Neural cell (in vitro differentiated cells): Measurements from ENCODE around the gene SEL1L3. TPM values are rescaled to one million over a fixed set of nuclear protein-coding genes. Genes with fewer than 3 reads are reported as not detected.

Experiments
- H2AFZ ChIP-seq: fragments of 200-600, 300-800 bp; sonication (generic), shearing (Covaris generic); 2 replicates; pipeline ENCODE4 v1.6.0; 2014; ENCODE audit warnings: low read depth, mild to moderate bottlenecking, antibody characterized with exemption, low read length, moderate library complexity
- H3F3A ChIP-seq: fragments of 200-600 bp; shearing (Covaris generic); 2 replicates; pipeline ENCODE4 v1.6.1; 2016; ENCODE audit warnings: mild to moderate bottlenecking, moderate library complexity, mixed read lengths, antibody characterized with exemption, low read length; ENCODE audit not compliant: insufficient read depth, poor library complexity, severe bottlenecking
- H3K27ac ChIP-seq: fragments of 200-600, 300-800 bp; sonication (generic), shearing (Covaris generic); 2 replicates; pipeline ENCODE4 v1.5.1; 2014; ENCODE audit warnings: mild to moderate bottlenecking, low read length, moderate library complexity
- H3K27me3 ChIP-seq: fragments of 300-800, 200-600 bp; sonication (generic), shearing (Covaris generic); 2 replicates; pipeline ENCODE4 v1.6.0; 2014; ENCODE audit warnings: mild to moderate bottlenecking, low read depth, low read length, moderate library complexity; ENCODE audit not compliant: insufficient read depth
- H3K36me3 ChIP-seq: fragments of 300-800, 200-600 bp; sonication (generic), shearing (Covaris generic); 2 replicates; pipeline ENCODE4 v1.5.1; 2014; ENCODE audit warnings: mild to moderate bottlenecking, antibody characterized with exemption, low read length, moderate library complexity; ENCODE audit not compliant: insufficient read depth
- H3K4me2 ChIP-seq: fragments of 300-800, 200-600 bp; sonication (generic), shearing (Covaris generic); 2 replicates; pipeline ENCODE4 v1.6.0; 2014; ENCODE audit warnings: mild to moderate bottlenecking, low read length
- H3K4me3 ChIP-seq: fragments of 300-800, 200-600 bp; sonication (generic), shearing (Covaris generic); 2 replicates; pipeline ENCODE4 v1.5.1; 2014; ENCODE audit warnings: mild to moderate bottlenecking, low read length, moderate library complexity
- H3K79me2 ChIP-seq: fragments of 200-600 bp; shearing (Covaris generic); replicated peaks from 2 replicates; pipeline ENCODE4 v1.6.0; 2014; ENCODE audit warnings: mild to moderate bottlenecking, low read length, moderate library complexity; ENCODE audit not compliant: insufficient read depth
- H3K9ac ChIP-seq: fragments of 300-800, 200-600 bp; sonication (generic), shearing (Covaris generic); 2 replicates; pipeline ENCODE4 v1.6.1; 2016; ENCODE audit warnings: mild to moderate bottlenecking, low read length, mixed read lengths
- H3K9me2 ChIP-seq: fragments of 200-600 bp; shearing (Covaris generic); 2 replicates; pipeline ENCODE4 v1.6.1; 2016; ENCODE audit warnings: mild to moderate bottlenecking, low read length, mixed read lengths; ENCODE audit not compliant: insufficient read depth
- H3K9me3 ChIP-seq: fragments of 200-600, 300-800 bp; sonication (generic), shearing (Covaris generic); 2 replicates; pipeline ENCODE4 v1.6.1; 2016; ENCODE audit warnings: mild to moderate bottlenecking, mixed run types, low read length, moderate library complexity, mixed read lengths
- H4K20me1 ChIP-seq: fragments of 200-600 bp; shearing (Covaris generic); 2 replicates; pipeline ENCODE4 v1.6.1; 2016; ENCODE audit warnings: mild to moderate bottlenecking, mixed run types; ENCODE audit not compliant: insufficient read depth
- EP300 ChIP-seq: fragments of 450-650 bp; conservative IDR thresholded peaks from 2 replicates; pipeline ENCODE4 v1.6.1; 2014; ENCODE audit warnings: antibody characterized with exemption, mild to moderate bottlenecking, moderate library complexity; ENCODE audit not compliant: poor library complexity, severe bottlenecking
- EZH2 ChIP-seq: fragments of 200-600, 300-800 bp; shearing (Covaris generic), sonication (generic); IDR thresholded peaks from 2 replicates; pipeline ENCODE4 v1.6.1; 2014; ENCODE audit warnings: antibody characterized with exemption, low read length, borderline replicate concordance, mild to moderate bottlenecking; ENCODE audit not compliant: insufficient read depth, poor library complexity, severe bottlenecking
- MXI1 ChIP-seq: fragments of 450-650 bp; conservative IDR thresholded peaks from 2 replicates; pipeline ENCODE4 v1.6.1; 2014; ENCODE audit warnings: antibody characterized with exemption, mild to moderate bottlenecking; ENCODE audit not compliant: poor library complexity, severe bottlenecking
- POLR2AphosphoS5 ChIP-seq: IDR thresholded peaks from 2 replicates; pipeline ENCODE4 v1.6.1; 2012
- SMC3 ChIP-seq: fragments of 450-650 bp; conservative IDR thresholded peaks from 2 replicates; pipeline ENCODE4 v1.6.1; 2014; ENCODE audit warnings: antibody characterized with exemption, mild to moderate bottlenecking, moderate library complexity; ENCODE audit not compliant: poor library complexity
- TAF1 ChIP-seq: IDR thresholded peaks from 2 replicates; pipeline ENCODE4 v1.6.1; 2012; ENCODE audit warnings: low read depth
- polyA plus RNA-seq: library from polyadenylated mRNA; depleted of rRNA; stranded (reverse); fragments of >200 nt; gene quantifications from 2 replicates; pipeline ENCODE4 v1.2.3, GENCODE V29; 2014
- TF ChIP-seq, protein P1 (sequence below): IDR thresholded peaks from 2 replicates; pipeline ENCODE4 v1.6.1; 2012; ENCODE audit warnings: borderline replicate concordance

SEL1L3 gene
- polyA plus RNA-seq, 1 donor from 2014 or later, result 2.0 TPM

DNA sequence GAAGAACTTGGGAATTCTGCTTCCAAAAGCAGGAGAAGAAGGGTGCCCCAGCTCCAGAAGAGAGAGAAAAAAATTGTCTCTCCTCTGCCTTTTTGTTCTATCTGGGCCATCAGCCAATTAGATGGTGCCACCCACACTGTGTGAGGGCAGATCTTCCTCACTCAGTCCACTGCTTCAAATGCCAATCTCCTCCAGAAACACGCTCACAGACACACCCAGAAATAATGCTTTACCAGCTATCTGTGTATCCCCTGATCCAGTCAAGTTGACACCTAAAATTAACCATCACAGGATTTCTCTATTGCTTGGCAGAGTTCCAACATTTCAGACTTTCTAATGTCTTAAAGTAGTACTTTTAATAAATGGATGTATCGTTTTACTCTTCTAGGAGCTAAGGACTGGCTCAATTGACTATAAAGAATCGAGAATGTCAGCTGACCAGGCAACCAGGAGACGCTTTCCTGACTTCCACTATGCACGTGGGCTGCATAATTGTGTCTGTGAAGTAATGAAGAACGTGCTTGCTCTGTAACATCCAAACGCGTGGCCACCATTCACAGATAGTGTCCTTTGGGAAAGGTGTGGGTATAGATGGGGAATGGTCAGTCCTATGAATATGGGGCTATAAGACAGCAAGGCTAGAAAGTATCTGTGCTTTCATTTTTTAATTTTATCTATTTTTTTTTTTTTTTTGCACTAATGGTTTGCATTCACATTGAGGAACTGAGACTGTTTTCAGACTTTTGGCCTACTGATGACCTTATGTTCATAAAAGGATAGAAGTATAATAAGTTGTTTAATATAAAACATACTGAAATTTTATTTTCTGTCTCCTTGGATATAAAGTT lies 41.3 kb upstream of the SEL1L3 start:
- Histone ChIP-seq H3K9me3 (no peaks in the 10 kb centered on the region), H3K79me2 (no peaks in the 10 kb centered on the region), H3K27ac (no peak overlapping the region), H3K36me3 (no peaks in the 10 kb centered on the region), H3K4me3 (no peak overlapping the region), H2AFZ (no peak overlapping the region), H3K9me2 (no peaks in the 10 kb centered on the region), H3K27me3 (no peaks in the 10 kb centered on the region), H3K9ac (no peak overlapping the region), H3K4me2 (no peak overlapping the region), H4K20me1 (no peaks in the 10 kb centered on the region), H3F3A (no peaks in the 10 kb centered on the region)
- no peak for TF ChIP-seq TAF1
- TF ChIP-seq, protein P1, sequence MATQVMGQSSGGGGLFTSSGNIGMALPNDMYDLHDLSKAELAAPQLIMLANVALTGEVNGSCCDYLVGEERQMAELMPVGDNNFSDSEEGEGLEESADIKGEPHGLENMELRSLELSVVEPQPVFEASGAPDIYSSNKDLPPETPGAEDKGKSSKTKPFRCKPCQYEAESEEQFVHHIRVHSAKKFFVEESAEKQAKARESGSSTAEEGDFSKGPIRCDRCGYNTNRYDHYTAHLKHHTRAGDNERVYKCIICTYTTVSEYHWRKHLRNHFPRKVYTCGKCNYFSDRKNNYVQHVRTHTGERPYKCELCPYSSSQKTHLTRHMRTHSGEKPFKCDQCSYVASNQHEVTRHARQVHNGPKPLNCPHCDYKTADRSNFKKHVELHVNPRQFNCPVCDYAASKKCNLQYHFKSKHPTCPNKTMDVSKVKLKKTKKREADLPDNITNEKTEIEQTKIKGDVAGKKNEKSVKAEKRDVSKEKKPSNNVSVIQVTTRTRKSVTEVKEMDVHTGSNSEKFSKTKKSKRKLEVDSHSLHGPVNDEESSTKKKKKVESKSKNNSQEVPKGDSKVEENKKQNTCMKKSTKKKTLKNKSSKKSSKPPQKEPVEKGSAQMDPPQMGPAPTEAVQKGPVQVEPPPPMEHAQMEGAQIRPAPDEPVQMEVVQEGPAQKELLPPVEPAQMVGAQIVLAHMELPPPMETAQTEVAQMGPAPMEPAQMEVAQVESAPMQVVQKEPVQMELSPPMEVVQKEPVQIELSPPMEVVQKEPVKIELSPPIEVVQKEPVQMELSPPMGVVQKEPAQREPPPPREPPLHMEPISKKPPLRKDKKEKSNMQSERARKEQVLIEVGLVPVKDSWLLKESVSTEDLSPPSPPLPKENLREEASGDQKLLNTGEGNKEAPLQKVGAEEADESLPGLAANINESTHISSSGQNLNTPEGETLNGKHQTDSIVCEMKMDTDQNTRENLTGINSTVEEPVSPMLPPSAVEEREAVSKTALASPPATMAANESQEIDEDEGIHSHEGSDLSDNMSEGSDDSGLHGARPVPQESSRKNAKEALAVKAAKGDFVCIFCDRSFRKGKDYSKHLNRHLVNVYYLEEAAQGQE, result no peak
- TF ChIP-seq EP300, result no peak
- no peak for TF ChIP-seq SMC3
- no peak for TF ChIP-seq POLR2AphosphoS5
- no peak for TF ChIP-seq MXI1
- no peak for TF ChIP-seq EZH2

DNA sequence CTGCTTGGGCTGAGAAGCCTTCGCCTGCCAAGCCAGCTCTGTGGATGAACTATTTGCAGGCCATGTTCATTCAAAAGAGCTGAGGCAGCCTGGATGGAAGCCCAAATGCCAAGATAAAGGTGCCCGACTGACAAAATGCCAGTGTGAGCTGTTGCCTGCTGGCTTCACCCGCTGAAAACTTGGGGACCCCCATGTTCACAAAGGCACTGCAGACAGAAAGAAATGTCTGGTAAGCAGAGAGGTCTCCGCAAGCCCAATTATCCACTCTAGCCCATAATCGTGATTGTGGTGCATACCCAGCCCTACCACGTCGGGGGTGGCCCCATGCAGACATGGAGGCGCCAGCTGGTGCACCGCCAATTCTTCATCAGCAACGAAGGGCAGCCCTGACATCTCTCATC lies 38.2 kb upstream of the SEL1L3 start:
- Histone ChIP-seq H2AFZ (no peak overlapping the region), H3K27ac (no peak overlapping the region), H3K9me3 (no peaks in the 10 kb centered on the region), H3K9ac (no peak overlapping the region), H3K27me3 (no peaks in the 10 kb centered on the region), H3F3A (no peaks in the 10 kb centered on the region), H3K9me2 (no peaks in the 10 kb centered on the region), H3K4me2 (no peak overlapping the region), H3K36me3 (no peaks in the 10 kb centered on the region), H4K20me1 (no peaks in the 10 kb centered on the region), H3K4me3 (no peak overlapping the region), H3K79me2 (no peaks in the 10 kb centered on the region)
- TF ChIP-seq, protein P1, result no peak
- TF ChIP-seq EZH2, result no peak
- TF ChIP-seq TAF1, result no peak
- no peak for TF ChIP-seq POLR2AphosphoS5
- no peak for TF ChIP-seq EP300
